T47D (cell line): Measurements from ENCODE around the gene AHCTF1.
"Not testable (repeated sequence)": the region's sequence is repeated elsewhere in the genome, so short reads cannot be mapped to it uniquely, and the experiment has no call there.

Source experiments
- DNase-seq, 2 experiments: peaks; one replicate each; pipeline versions ENCODE4 v3.0.0 to v3.0.0-alpha.2; 2011 to 2012; ENCODE audit warnings: low read depth in 1 of 2, low spot score in 1 of 2
- JUND ChIP-seq: IDR thresholded peaks from 2 replicates; pipeline ENCODE4 v1.6.1; 2012; ENCODE audit warnings: low read depth
- in situ Hi-C: cut with HindIII; loops from 2 replicates; pipeline ENCODE4 v1.10.0; 2016; ENCODE audit warnings: low sequenced_read_pairs, low pct_unique_long_range_greater_than_20kb

Gene AHCTF1

GRCh38 chr1:246934765-246935164 lies 3.0 kb upstream of the AHCTF1 start:
- in situ Hi-C loops, result no loop called here
- TF ChIP-seq JUND, result no peak
- no peak for DNase-seq

- no peak for TF ChIP-seq JUND
- in situ Hi-C loops, result no loop called here
- DNase-seq, result no peak
Observed at GRCh38 chr1:246933893-246934292, 2.1 kb upstream of the AHCTF1 start.

DNA sequence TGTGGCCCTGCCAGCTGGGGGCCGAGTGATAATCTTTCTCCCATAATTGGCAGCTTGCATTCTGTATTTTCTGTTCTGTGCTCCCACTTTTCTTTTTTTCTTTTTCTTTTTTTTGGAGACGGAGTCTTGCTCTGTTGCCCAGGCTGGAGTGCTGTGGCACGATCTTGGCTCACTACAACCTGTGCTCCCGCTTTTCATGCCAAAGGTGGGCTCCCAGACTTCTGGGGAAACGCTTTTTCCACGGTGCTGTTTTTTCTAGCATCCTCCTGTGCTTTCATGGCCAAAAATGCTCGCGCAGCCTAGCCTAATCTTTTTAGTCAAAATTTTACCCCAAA lies 585 bp upstream of the AHCTF1 start:
- no peak for DNase-seq
- in situ Hi-C loops, result no loop called here
- no peak for TF ChIP-seq JUND

- no peak for TF ChIP-seq JUND
- peak in 1 of 2 experiments; percentile 56 for DNase-seq
- in situ Hi-C loops, result no loop called here
Observed at GRCh38 chr1:246930830-246931548, 759 bp downstream of the AHCTF1 start.

- no peak for DNase-seq
- in situ Hi-C loops, result no loop called here
- TF ChIP-seq JUND, result no peak
Observed at GRCh38 chr1:246925997-246926626, 5.6 kb downstream of the AHCTF1 start.

- no peak for DNase-seq
- no peak for TF ChIP-seq JUND
- in situ Hi-C loops, result no loop called here
Observed at GRCh38 chr1:246923900-246924299, 7.8 kb downstream of the AHCTF1 start.

DNA sequence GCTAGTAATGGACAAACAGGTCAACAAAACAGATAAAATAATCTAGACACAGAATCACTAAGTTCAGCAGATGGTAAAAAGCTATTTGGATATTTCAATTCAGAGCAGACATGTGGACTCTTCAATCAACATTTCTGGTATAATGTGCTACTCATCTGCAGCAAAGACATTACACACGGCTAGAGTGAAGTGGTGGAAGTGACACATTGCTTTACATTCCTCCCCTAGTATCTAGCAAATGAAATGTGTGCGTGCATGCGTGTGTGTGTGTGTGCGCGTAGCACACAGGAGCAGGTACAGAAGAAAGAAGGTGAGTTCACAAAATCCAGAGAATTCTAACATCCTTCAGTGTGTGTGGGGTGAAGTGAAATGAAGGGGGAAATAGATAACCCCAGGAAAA lies 8.3 kb downstream of the AHCTF1 start:
- DNase-seq, result peak in 1 of 2 experiments; percentile 12
- no peak for TF ChIP-seq JUND
- in situ Hi-C loops, result no loop called here

- no peak for DNase-seq
- in situ Hi-C loops, result no loop called here
- no peak for TF ChIP-seq JUND
Observed at GRCh38 chr1:246921481-246921880, 10.3 kb downstream of the AHCTF1 start.

- no peak for DNase-seq
- in situ Hi-C loops, result no loop called here
- TF ChIP-seq JUND, result no peak
Observed at GRCh38 chr1:246919902-246920301, 11.8 kb downstream of the AHCTF1 start.

DNA sequence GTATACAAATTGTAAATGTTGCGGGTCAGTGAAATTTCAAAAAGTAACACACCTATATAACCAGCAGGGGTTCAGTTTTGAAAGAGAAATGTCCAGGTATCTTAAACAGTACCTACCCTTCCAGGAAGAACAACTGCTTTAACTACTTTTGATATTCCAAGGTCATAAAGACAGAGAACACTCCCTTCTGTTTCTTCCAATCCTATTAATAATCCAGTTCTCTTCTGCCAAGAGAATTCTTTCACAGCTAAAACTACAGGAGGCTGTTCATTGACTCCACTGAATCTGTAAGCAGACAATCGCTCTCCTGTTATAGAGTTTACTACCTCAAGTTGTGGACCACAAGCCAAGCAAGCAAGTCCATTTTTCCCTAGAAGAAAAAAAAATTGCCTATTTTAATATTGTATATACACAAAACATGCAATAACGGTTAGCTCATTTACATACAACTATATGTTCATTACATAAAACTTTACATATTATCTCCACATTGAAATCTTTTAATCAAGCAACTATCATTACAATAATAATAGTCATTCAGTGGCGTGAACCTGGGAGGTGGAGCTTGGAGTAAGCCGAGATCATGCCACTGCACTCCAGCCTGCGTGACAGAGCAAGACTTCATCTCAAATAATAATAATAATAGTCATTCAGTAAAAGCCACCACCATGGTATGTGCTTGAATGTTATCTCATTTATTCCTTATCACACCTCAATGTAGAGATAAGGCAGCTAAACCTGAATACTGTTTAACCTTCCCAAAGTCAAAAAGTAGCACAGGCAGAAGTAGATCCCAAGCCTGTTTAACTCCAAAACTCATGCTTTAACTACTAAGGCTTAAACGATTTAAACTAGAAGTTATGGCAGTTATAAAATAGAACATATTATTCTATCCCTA lies 15.5 kb downstream of the AHCTF1 start:
- DNase-seq, in situ Hi-C loops: not testable (repeated sequence)

DNA sequence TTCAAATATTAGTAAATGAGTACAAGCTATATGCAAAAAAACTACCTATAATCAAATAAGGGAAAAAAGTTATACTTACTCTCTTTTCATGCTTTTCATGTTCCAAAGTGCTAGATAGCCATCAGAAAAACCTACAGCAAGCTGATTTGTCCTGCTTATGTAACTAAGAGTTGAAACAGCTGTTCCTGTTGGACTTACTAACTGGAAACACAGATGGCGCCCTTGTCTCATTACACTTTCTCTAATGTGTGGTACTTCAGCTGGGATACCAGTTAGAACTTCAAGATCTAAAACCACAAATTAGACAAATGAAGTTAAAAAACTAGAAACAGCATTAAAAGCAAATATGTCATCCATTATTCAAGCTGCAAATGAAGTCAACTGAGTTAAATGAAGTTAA lies 24.3 kb downstream of the AHCTF1 start:
- DNase-seq, result peak in 1 of 2 experiments; percentile 79
- TF ChIP-seq JUND, result no peak
- in situ Hi-C loops, result no loop called here

GRCh38 chr1:246906833-246907232 lies 24.9 kb downstream of the AHCTF1 start:
- in situ Hi-C loops, result no loop called here
- no peak for TF ChIP-seq JUND
- no peak for DNase-seq

- in situ Hi-C loops, result no loop called here
- DNase-seq, result no peak
- no peak for TF ChIP-seq JUND
Observed at GRCh38 chr1:246901874-246902273, 29.9 kb downstream of the AHCTF1 start.

DNA sequence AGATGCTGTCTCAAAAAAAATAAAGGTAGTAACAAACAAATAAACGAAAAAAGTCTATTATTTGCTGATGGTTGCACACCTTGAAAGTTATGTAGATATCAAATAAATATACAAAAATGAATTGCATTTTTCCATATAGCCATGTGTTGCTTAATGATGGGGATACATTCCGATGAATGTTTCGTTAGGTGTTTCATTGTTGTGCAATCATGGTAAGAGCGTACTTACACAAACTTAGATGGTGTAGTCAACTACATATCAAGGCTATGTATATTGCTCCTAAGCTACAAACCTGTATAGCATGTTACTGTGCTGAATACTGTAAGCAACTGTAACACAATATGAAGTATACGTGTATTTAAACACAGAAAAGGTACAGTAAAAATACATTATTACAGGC lies 34.4 kb downstream of the AHCTF1 start:
- in situ Hi-C loops, result no loop called here
- DNase-seq, result no peak
- no peak for TF ChIP-seq JUND
